Astrocyte of the spinal cord (primary cell): ENCODE results near the gene OVOL2.
"Not testable (repeated sequence)": the region's sequence is repeated elsewhere in the genome, so short reads cannot be mapped to it uniquely, and the experiment has no call there.

Source experiments
- DNase-seq: peaks from one replicate; pipeline ENCODE4 v3.0.0; 2011; ENCODE audit warnings: low read depth, low spot score
- H3K4me3 ChIP-seq: 2 replicates; pipeline ENCODE4 v1.5.1; 2011; ENCODE audit warnings: low read depth, mild to moderate bottlenecking, low read length, moderate library complexity
- CTCF ChIP-seq: IDR thresholded peaks from 2 replicates; pipeline ENCODE4 v1.5.1; 2012; ENCODE audit warnings: low read depth, mild to moderate bottlenecking, low read length, inconsistent platforms
- in situ Hi-C: cut with HindIII; loops from 2 replicates; pipeline ENCODE4 v1.10.0; 2017; ENCODE audit warnings: low sequenced_read_pairs

OVOL2 gene

GRCh38 chr20:18031888-18032509 lies 25.7 kb downstream of the OVOL2 start:
- in situ Hi-C loops = no loop called here
- no peak for TF ChIP-seq CTCF
- no peak overlapping the region for H3K4me3 ChIP-seq
- no peak for DNase-seq

GRCh38 chr20:18031050-18031449 lies 26.7 kb downstream of the OVOL2 start:
- no peak for TF ChIP-seq CTCF
- in situ Hi-C loops = no loop called here
- DNase-seq = no peak
- H3K4me3 ChIP-seq = no peak overlapping the region

GRCh38 chr20:18030020-18030419 lies 27.7 kb downstream of the OVOL2 start:
- H3K4me3 ChIP-seq = no peak overlapping the region
- no peak for TF ChIP-seq CTCF
- DNase-seq = no peak
- in situ Hi-C loops = no loop called here

DNA sequence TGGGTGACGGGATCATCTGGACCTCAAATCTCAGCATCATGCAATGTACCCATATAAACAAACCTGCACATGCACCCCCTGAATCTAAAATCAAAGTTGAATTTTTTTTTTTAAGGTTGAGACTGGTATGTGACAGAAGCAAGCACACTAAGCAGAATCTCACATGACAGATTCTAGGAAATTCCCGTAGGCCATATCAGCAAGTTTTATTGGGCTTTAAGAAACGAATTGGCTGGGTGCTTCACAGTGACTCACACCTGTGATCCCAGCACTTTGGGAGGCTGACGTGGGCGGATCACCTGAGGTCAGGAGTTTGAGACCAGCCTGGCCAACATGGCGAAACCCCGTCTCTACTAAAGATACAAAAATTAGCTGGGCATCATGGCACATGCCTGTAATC lies 30.7 kb downstream of the OVOL2 start:
- H3K4me3 ChIP-seq, DNase-seq, in situ Hi-C loops: not testable (repeated sequence)

GRCh38 chr20:18024606-18025127 lies 33.0 kb downstream of the OVOL2 start:
- DNase-seq = no peak
- in situ Hi-C loops = no loop called here
- TF ChIP-seq CTCF = no peak
- no peak overlapping the region for H3K4me3 ChIP-seq

GRCh38 chr20:18020931-18021330 lies 36.8 kb downstream of the OVOL2 start:
- in situ Hi-C loops = no loop called here
- no peak for DNase-seq
- TF ChIP-seq CTCF = no peak
- no peak overlapping the region for H3K4me3 ChIP-seq

- DNase-seq = no peak
- TF ChIP-seq CTCF = peak; percentile 32
- in situ Hi-C loops = no loop called here
- H3K4me3 ChIP-seq = no peak overlapping the region
Observed at GRCh38 chr20:18019068-18019467, 38.6 kb downstream of the OVOL2 start.
